COR-L47 (cell line): ENCODE data around the gene DCC.
"Not testable (repeated sequence)": the region's sequence is repeated elsewhere in the genome, so short reads cannot be mapped to it uniquely, and the experiment has no call there.

Experiments used
- DNase-seq: peaks from one replicate; lab custom pipeline; 2025; lab: John Stamatoyannopoulos, UW

The DCC gene

GRCh38 chr18:53511725-53512124, 1171.7 kb downstream of the DCC start:
- not testable (repeated sequence) for DNase-seq

GRCh38 chr18:53521068-53521467, 1181.1 kb downstream of the DCC start:
- DNase-seq, result no peak

GRCh38 chr18:53526101-53526870, 1186.3 kb downstream of the DCC start:
- DNase-seq, result no peak

- DNase-seq, result no peak
Measured at GRCh38 chr18:53527365-53527764, 1187.4 kb downstream of the DCC start.

- DNase-seq, result no peak
Measured at GRCh38 chr18:53531187-53531586, 1191.2 kb downstream of the DCC start.

- DNase-seq, result no peak
Measured at GRCh38 chr18:53531896-53532295, 1191.9 kb downstream of the DCC start.

GRCh38 chr18:53534203-53534602, 1194.2 kb downstream of the DCC start:
- DNase-seq, result no peak

- no peak for DNase-seq
Measured at GRCh38 chr18:53534695-53535094, 1194.7 kb downstream of the DCC start.

- DNase-seq, result no peak
Measured at GRCh38 chr18:53536908-53537307, 1196.9 kb downstream of the DCC start.

GRCh38 chr18:53541924-53542323, 1201.9 kb downstream of the DCC start:
- no peak for DNase-seq

- no peak for DNase-seq
Measured at GRCh38 chr18:53543711-53544110, 1203.7 kb downstream of the DCC start.

GRCh38 chr18:53544917-53545316, 1204.9 kb downstream of the DCC start:
- no peak for DNase-seq

- DNase-seq, result no peak
Measured at GRCh38 chr18:53551868-53552426, 1212.0 kb downstream of the DCC start.

- DNase-seq, result no peak
Measured at GRCh38 chr18:53553030-53553429, 1213.0 kb downstream of the DCC start.

- DNase-seq, result no peak
Measured at GRCh38 chr18:53556450-53556849, 1216.5 kb downstream of the DCC start.

- DNase-seq, result no peak
Measured at GRCh38 chr18:53560546-53560945, 1220.5 kb downstream of the DCC start.

- no peak for DNase-seq
Measured at GRCh38 chr18:53566626-53567025, 1226.6 kb downstream of the DCC start.

- DNase-seq, result peak; percentile 20
Measured at GRCh38 chr18:53567929-53568574, 1228.1 kb downstream of the DCC start.
